ENCODE data around the gene LYRM4.
"Not testable (repeated sequence)": the region's sequence is repeated elsewhere in the genome, so short reads cannot be mapped to it uniquely, and the experiment has no call there.

LYRM4 gene

GRCh38 chr6:5135788-5136376, 124.9 kb downstream of the LYRM4 start:
- DNase-seq: peak; percentile 67
- in situ Hi-C loops (cut with MboI; ENCODE audit: low pct_unique_long_range_greater_than_20kb, low sequenced_read_pairs): no loop called here

- no peak for DNase-seq
These were observed 126.8 kb downstream of the LYRM4 start for GRCh38 chr6:5133943-5134342.

GRCh38 chr6:5132731-5133130, 128.0 kb downstream of the LYRM4 start:
- DNase-seq: peak; percentile 44
- in situ Hi-C loops (cut with MboI; ENCODE audit: low pct_unique_long_range_greater_than_20kb, low sequenced_read_pairs): no loop called here

More at GRCh38 chr6:5133943-5134342, 126.8 kb downstream of the LYRM4 start:
- in situ Hi-C loops (cut with MboI; ENCODE audit: low pct_unique_long_range_greater_than_20kb, low sequenced_read_pairs): no loop called here

- no peak for DNase-seq
- in situ Hi-C loops (cut with MboI; ENCODE audit: low pct_unique_long_range_greater_than_20kb, low sequenced_read_pairs): no loop called here
These were observed 130.4 kb downstream of the LYRM4 start for GRCh38 chr6:5130135-5130866.

- peak; percentile 33 for DNase-seq
- in situ Hi-C loops (cut with MboI; ENCODE audit: low pct_unique_long_range_greater_than_20kb, low sequenced_read_pairs): no loop called here
These were observed 132.4 kb downstream of the LYRM4 start for GRCh38 chr6:5128351-5128750.

GRCh38 chr6:5127106-5127687, 133.6 kb downstream of the LYRM4 start:
- in situ Hi-C loops (cut with MboI; ENCODE audit: low pct_unique_long_range_greater_than_20kb, low sequenced_read_pairs): no loop called here
- no peak for DNase-seq

- no peak for DNase-seq
- in situ Hi-C loops (cut with MboI; ENCODE audit: low pct_unique_long_range_greater_than_20kb, low sequenced_read_pairs): no loop called here
These were observed 134.5 kb downstream of the LYRM4 start for GRCh38 chr6:5126214-5126613.

GRCh38 chr6:5125152-5126006, 135.4 kb downstream of the LYRM4 start:
- no peak for DNase-seq
- in situ Hi-C loops (cut with MboI; ENCODE audit: low pct_unique_long_range_greater_than_20kb, low sequenced_read_pairs): no loop called here

GRCh38 chr6:5124526-5124925, 136.2 kb downstream of the LYRM4 start:
- in situ Hi-C loops (cut with MboI; ENCODE audit: low pct_unique_long_range_greater_than_20kb, low sequenced_read_pairs): no loop called here
- no peak for DNase-seq

- DNase-seq: no peak
- in situ Hi-C loops (cut with MboI; ENCODE audit: low pct_unique_long_range_greater_than_20kb, low sequenced_read_pairs): no loop called here
These were observed 137.2 kb downstream of the LYRM4 start for GRCh38 chr6:5123296-5124143.

- in situ Hi-C loops (cut with MboI; ENCODE audit: low pct_unique_long_range_greater_than_20kb, low sequenced_read_pairs): no loop called here
- DNase-seq: no peak
These were observed 138.1 kb downstream of the LYRM4 start for GRCh38 chr6:5122504-5123112.

GRCh38 chr6:5121956-5122355, 138.8 kb downstream of the LYRM4 start:
- no peak for DNase-seq
- in situ Hi-C loops (cut with MboI; ENCODE audit: low pct_unique_long_range_greater_than_20kb, low sequenced_read_pairs): no loop called here

- DNase-seq: no peak
- in situ Hi-C loops (cut with MboI; ENCODE audit: low pct_unique_long_range_greater_than_20kb, low sequenced_read_pairs): no loop called here
These were observed 139.3 kb downstream of the LYRM4 start for GRCh38 chr6:5121479-5121878.

- DNase-seq; in situ Hi-C loops (cut with MboI; ENCODE audit: low pct_unique_long_range_greater_than_20kb, low sequenced_read_pairs): not testable (repeated sequence)
These were observed 140.2 kb downstream of the LYRM4 start for GRCh38 chr6:5120543-5120942.

GRCh38 chr6:5120011-5120410, 140.7 kb downstream of the LYRM4 start:
- in situ Hi-C loops (cut with MboI; ENCODE audit: low pct_unique_long_range_greater_than_20kb, low sequenced_read_pairs): no loop called here
- DNase-seq: no peak

- in situ Hi-C loops (cut with MboI; ENCODE audit: low pct_unique_long_range_greater_than_20kb, low sequenced_read_pairs): no loop called here
These were observed 141.4 kb downstream of the LYRM4 start for GRCh38 chr6:5119090-5119951.

GRCh38 chr6:5116243-5116991, 144.3 kb downstream of the LYRM4 start:
- in situ Hi-C loops (cut with MboI; ENCODE audit: low pct_unique_long_range_greater_than_20kb, low sequenced_read_pairs): no loop called here
- DNase-seq: no peak

More at GRCh38 chr6:5119090-5119951, 141.4 kb downstream of the LYRM4 start:
- DNase-seq: no peak
